ENCODE data around the gene HERC5. TPM values are rescaled to one million over a fixed set of nuclear protein-coding genes. Genes with fewer than 3 reads are reported as not detected.

Gene HERC5
- total RNA-seq, 1 donor: 1.4 TPM

DNA sequence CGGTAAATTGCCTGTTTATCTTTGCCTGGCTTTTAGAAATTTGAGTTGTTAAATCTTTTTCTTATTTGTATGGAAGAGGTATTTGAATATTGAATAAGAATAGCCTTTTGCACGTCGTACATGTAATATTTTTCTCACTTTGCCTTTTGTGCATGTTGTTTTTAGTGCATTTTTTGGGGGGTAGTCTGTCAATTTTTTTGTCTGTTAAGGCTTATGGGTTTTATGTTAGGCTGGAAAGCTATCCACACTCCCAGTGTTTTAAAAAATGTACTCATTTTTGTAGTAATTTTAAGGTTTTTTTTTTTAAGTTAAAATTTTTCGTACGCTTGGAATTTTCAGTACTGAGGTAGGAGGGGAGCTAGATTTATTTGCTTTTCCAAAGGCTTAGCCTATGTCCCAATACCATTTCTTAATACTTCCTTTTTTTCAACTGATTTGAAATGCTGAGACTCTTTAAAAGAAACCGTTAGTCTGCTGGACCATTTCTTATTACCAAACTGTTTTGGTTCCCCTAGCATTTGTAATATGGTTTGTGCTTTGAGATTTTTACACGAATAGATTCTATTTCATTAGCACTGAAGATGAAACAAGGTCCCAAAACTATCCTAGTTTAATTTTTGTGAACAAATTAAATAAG is 1.3 kb downstream of the HERC5 start:
- DNase-seq (ENCODE audit: insufficient read length, low spot score, missing footprints): no peak
- Histone ChIP-seq H3K4me2 (ENCODE audit: insufficient read depth, low read length) (peak overlapping the region; percentile 87), H3K27me3 (ENCODE audit: insufficient read depth, low read length) (peaks cover 35% of the 10 kb centered on the region), H3K36me3 (ENCODE audit: insufficient read depth, low read length) (no peaks in the 10 kb centered on the region), H3K79me2 (ENCODE audit: insufficient read depth, low read length) (no peaks in the 10 kb centered on the region), H3K4me1 (ENCODE audit: insufficient read depth, low read length) (no peaks in the 10 kb centered on the region), H3K9me3 (ENCODE audit: low read depth, low read length) (no peaks in the 10 kb centered on the region), H4K20me1 (ENCODE audit: insufficient read depth, low read length) (no peaks in the 10 kb centered on the region), H2AFZ (ENCODE audit: low read length) (no peak overlapping the region), H3K27ac (ENCODE audit: low read depth, low read length) (no peak overlapping the region), H3K4me3 (ENCODE audit: insufficient read depth, low read length) (no peak overlapping the region)
- TF ChIP-seq CTCF (IDR thresholded peaks at IDR 0.05; ENCODE audit: extremely low read depth, low read depth, low read length): no peak

DNA sequence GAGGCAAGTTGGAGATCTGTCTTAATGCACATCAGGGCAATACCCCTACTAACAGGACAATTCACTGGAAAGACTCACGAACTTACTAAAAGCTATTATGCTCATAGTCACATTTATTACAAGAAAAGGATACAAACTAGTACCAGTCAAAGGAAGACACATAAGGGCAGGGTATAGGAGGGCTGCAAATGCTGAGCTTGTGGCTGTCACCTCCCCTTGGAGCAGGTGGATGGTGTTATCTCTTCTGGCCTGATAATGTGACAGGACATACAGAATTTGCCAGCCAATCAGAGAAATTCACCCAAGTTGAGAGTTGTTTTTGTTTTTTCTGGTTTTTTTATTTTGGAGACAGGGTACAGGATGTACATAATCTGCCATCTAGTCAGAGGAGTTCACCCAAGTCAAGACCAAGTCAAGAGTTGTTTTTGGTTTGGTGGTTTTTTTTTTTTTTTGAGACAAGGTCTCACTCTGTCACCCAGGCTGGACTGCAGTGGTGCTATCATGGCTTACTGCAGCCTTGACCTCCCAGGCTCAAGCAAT is 8.8 kb downstream of the HERC5 start:
- H3K79me2 ChIP-seq (ENCODE audit: insufficient read depth, low read length): no peaks in the 10 kb centered on the region
- no peaks in the 10 kb centered on the region for H3K36me3 ChIP-seq (ENCODE audit: insufficient read depth, low read length)
- no peaks in the 10 kb centered on the region for H3K9me3 ChIP-seq (ENCODE audit: low read depth, low read length)
- no peak overlapping the region for H3K4me2 ChIP-seq (ENCODE audit: insufficient read depth, low read length)
- no peak for TF ChIP-seq CTCF (IDR thresholded peaks at IDR 0.05; ENCODE audit: extremely low read depth, low read depth, low read length)
- H3K4me3 ChIP-seq (ENCODE audit: insufficient read depth, low read length): no peak overlapping the region
- DNase-seq (ENCODE audit: insufficient read length, low spot score, missing footprints): no peak
- no peak overlapping the region for H3K27ac ChIP-seq (ENCODE audit: low read depth, low read length)
- no peaks in the 10 kb centered on the region for H3K4me1 ChIP-seq (ENCODE audit: insufficient read depth, low read length)
- H4K20me1 ChIP-seq (ENCODE audit: insufficient read depth, low read length): no peaks in the 10 kb centered on the region
- H3K27me3 ChIP-seq (ENCODE audit: insufficient read depth, low read length): peaks cover 5% of the 10 kb centered on the region
- no peak overlapping the region for H2AFZ ChIP-seq (ENCODE audit: low read length)

- H3K27me3 ChIP-seq (ENCODE audit: insufficient read depth, low read length): peaks cover 10% of the 10 kb centered on the region
- DNase-seq (ENCODE audit: insufficient read length, low spot score, missing footprints): no peak
These were observed 10.5 kb downstream of the HERC5 start for GRCh38 chr4:88467392-88467791.

More at GRCh38 chr4:88467392-88467791, 10.5 kb downstream of the HERC5 start:
- no peak for TF ChIP-seq CTCF (IDR thresholded peaks at IDR 0.05; ENCODE audit: extremely low read depth, low read depth, low read length)
- no peaks in the 10 kb centered on the region for H4K20me1 ChIP-seq (ENCODE audit: insufficient read depth, low read length)
- no peaks in the 10 kb centered on the region for H3K9me3 ChIP-seq (ENCODE audit: low read depth, low read length)
- H3K4me3 ChIP-seq (ENCODE audit: insufficient read depth, low read length): no peak overlapping the region
- no peak overlapping the region for H3K4me2 ChIP-seq (ENCODE audit: insufficient read depth, low read length)
- H3K27ac ChIP-seq (ENCODE audit: low read depth, low read length): no peak overlapping the region
- no peak overlapping the region for H2AFZ ChIP-seq (ENCODE audit: low read length)
- no peaks in the 10 kb centered on the region for H3K4me1 ChIP-seq (ENCODE audit: insufficient read depth, low read length)
- H3K79me2 ChIP-seq (ENCODE audit: insufficient read depth, low read length): no peaks in the 10 kb centered on the region
- H3K36me3 ChIP-seq (ENCODE audit: insufficient read depth, low read length): no peaks in the 10 kb centered on the region

Measured in osteoblast (primary cell).